ENCODE measurements around the gene CCR6.
"Not testable (repeated sequence)": the region's sequence is repeated elsewhere in the genome, so short reads cannot be mapped to it uniquely, and the experiment has no call there.

DNA sequence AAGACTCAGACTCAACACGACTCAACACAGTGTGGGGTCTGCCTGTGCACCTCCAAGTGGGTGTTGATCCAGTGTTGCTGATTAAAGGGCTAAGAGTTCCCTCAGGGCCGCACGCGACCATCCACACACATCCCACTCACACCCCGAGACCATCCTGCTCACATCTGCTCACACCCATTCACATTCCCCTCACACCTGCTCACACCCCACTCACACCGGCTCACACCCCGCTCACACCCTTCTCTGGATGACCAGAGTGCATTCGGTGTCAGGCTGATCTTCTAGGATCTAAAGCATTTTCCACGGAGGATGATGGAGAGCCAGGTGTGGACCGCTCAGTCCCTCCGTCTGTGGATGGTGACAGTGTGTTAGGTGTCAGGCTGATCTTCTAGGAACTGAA lies 48.4 kb downstream of the CCR6 start:
- not testable (repeated sequence) for TF ChIP-seq POLR2A (IDR thresholded peaks at IDR 0.05)
- TF ChIP-seq, protein P1, sequence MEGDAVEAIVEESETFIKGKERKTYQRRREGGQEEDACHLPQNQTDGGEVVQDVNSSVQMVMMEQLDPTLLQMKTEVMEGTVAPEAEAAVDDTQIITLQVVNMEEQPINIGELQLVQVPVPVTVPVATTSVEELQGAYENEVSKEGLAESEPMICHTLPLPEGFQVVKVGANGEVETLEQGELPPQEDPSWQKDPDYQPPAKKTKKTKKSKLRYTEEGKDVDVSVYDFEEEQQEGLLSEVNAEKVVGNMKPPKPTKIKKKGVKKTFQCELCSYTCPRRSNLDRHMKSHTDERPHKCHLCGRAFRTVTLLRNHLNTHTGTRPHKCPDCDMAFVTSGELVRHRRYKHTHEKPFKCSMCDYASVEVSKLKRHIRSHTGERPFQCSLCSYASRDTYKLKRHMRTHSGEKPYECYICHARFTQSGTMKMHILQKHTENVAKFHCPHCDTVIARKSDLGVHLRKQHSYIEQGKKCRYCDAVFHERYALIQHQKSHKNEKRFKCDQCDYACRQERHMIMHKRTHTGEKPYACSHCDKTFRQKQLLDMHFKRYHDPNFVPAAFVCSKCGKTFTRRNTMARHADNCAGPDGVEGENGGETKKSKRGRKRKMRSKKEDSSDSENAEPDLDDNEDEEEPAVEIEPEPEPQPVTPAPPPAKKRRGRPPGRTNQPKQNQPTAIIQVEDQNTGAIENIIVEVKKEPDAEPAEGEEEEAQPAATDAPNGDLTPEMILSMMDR (IDR thresholded peaks at IDR 0.05): not testable (repeated sequence)
